Keratinocyte (primary cell): Measurements from ENCODE around the gene MAPKBP1. TPM values are rescaled to one million over a fixed set of nuclear protein-coding genes. Genes with fewer than 3 reads are reported as not detected.

Source experiments
- DNase-seq: peaks from one replicate; pipeline ENCODE4 v3.0.0-alpha.2; 2011; ENCODE audit warnings: low read depth, missing footprints, low spot score
- FAIRE-seq: peaks from 2 replicates; lab custom pipeline; 2011; peaks lifted over from hg19 to GRCh38; lab: Jason Lieb, UNC
- H2AFZ ChIP-seq: 2 replicates; pipeline ENCODE4 v1.6.0; 2012; ENCODE audit warnings: low read length, control low read depth, inconsistent platforms; ENCODE audit not compliant: control insufficient read depth
- H3K27ac ChIP-seq: 2 replicates; pipeline ENCODE4 v1.5.1; 2011; ENCODE audit warnings: low read length; ENCODE audit not compliant: control insufficient read depth, insufficient read depth
- H3K27me3 ChIP-seq: 3 replicates; pipeline ENCODE4 v1.6.0; 2011; ENCODE audit warnings: low read length; ENCODE audit not compliant: control insufficient read depth, insufficient read depth; ENCODE audit errors: extremely low read depth
- H3K36me3 ChIP-seq, 2 experiments: 2 replicates in 1 of 2; 3 replicates in 1 of 2; pipeline ENCODE4 v1.5.1; 2011; ENCODE audit warnings: low read length in 2 of 2, mild to moderate bottlenecking in 1 of 2; ENCODE audit not compliant: control insufficient read depth in 2 of 2, insufficient read depth in 2 of 2; ENCODE audit errors: extremely low read depth in 1 of 2
- H3K4me1 ChIP-seq: 3 replicates; pipeline ENCODE4 v1.5.1; 2011; ENCODE audit warnings: low read length; ENCODE audit not compliant: control insufficient read depth, insufficient read depth; ENCODE audit errors: extremely low read depth
- H3K4me2 ChIP-seq: 3 replicates; pipeline ENCODE4 v1.6.0; 2011; ENCODE audit warnings: low read depth, low read length; ENCODE audit not compliant: control insufficient read depth, insufficient read depth; ENCODE audit errors: extremely low read depth
- H3K4me3 ChIP-seq, 3 experiments: fragments of 200-600 bp in 1 of 3; sonication (generic) in 1 of 3; 2 replicates in 2 of 3; 3 replicates in 1 of 3; pipeline ENCODE4 v1.5.1; 2011 to 2016; ENCODE audit warnings: low read length in 3 of 3, mild to moderate bottlenecking in 3 of 3, control low read depth in 2 of 3, inconsistent platforms in 1 of 3, low read depth in 1 of 3, mixed read lengths in 1 of 3, mixed run types in 1 of 3, moderate library complexity in 1 of 3; ENCODE audit not compliant: control insufficient read depth in 2 of 3, insufficient read depth in 2 of 3; ENCODE audit errors: extremely low read depth in 1 of 3
- H3K79me2 ChIP-seq: 2 replicates; pipeline ENCODE4 v1.6.0; 2012; ENCODE audit warnings: low read length; ENCODE audit not compliant: control insufficient read depth, insufficient read depth
- H3K9ac ChIP-seq: 3 replicates; pipeline ENCODE4 v1.6.0; 2011; ENCODE audit warnings: low read length; ENCODE audit not compliant: control insufficient read depth, insufficient read depth; ENCODE audit errors: extremely low read depth
- H3K9me1 ChIP-seq: 3 replicates; pipeline ENCODE4 v1.6.0; 2011; ENCODE audit warnings: low read length; ENCODE audit not compliant: control insufficient read depth, insufficient read depth; ENCODE audit errors: extremely low read depth
- H3K9me3 ChIP-seq: 2 replicates; pipeline ENCODE4 v1.5.1; 2012; ENCODE audit warnings: low read depth, low read length; ENCODE audit not compliant: control insufficient read depth
- H4K20me1 ChIP-seq: 3 replicates; pipeline ENCODE4 v1.6.0; 2011; ENCODE audit warnings: low read length; ENCODE audit not compliant: control insufficient read depth, insufficient read depth; ENCODE audit errors: extremely low read depth
- EZH2 ChIP-seq: IDR thresholded peaks from one replicate; pipeline ENCODE4 v1.6.1; 2012; ENCODE audit warnings: inconsistent platforms, mild to moderate bottlenecking, low read length, moderate library complexity
- dilution Hi-C: fragments of 300-500 bp; cut with MboI; formaldehyde crosslinking; loops from one replicate; pipeline ENCODE4 v1.7.0; 2020; ENCODE audit warnings: low sequenced_read_pairs; ENCODE audit not compliant: extremely low pct_ligation_motif_present
- polyA plus RNA-seq, 5 experiments: library from polyadenylated mRNA; depleted of rRNA in 3 of 5; stranded (reverse) in 3 of 5; stranded (forward) in 1 of 5; unstranded in 1 of 5; fragments of >200 nt; gene quantifications; 1 replicate in 1 of 5; 2 replicates in 3 of 5; 3 replicates in 1 of 5; pipeline versions ENCODE4 v1.2.1 to v1.2.3, GENCODE V29; 2011 to 2012; ENCODE audit warnings: missing spikeins in 2 of 5, low read depth in 1 of 5, low replicate concordance in 1 of 5
- TF ChIP-seq, protein P1 (sequence below), 3 experiments: IDR thresholded peaks in 1 of 3; conservative IDR thresholded peaks in 1 of 3; optimal IDR thresholded peaks in 1 of 3; 2 replicates in 2 of 3; 3 replicates in 1 of 3; pipeline versions ENCODE3 to v1.5.1; 2011; ENCODE audit warnings: low read length in 3 of 3, mild to moderate bottlenecking in 3 of 3, moderate library complexity in 2 of 3, control low read depth in 1 of 3, inconsistent platforms in 1 of 3; ENCODE audit not compliant: insufficient read depth in 2 of 3; ENCODE audit errors: extremely low read depth in 1 of 3

MAPKBP1 gene
- polyA plus RNA-seq, 1 donor (not counting 4 experiments of a cell fraction or from before 2014, with no cell fraction given): 18.3 TPM

DNA sequence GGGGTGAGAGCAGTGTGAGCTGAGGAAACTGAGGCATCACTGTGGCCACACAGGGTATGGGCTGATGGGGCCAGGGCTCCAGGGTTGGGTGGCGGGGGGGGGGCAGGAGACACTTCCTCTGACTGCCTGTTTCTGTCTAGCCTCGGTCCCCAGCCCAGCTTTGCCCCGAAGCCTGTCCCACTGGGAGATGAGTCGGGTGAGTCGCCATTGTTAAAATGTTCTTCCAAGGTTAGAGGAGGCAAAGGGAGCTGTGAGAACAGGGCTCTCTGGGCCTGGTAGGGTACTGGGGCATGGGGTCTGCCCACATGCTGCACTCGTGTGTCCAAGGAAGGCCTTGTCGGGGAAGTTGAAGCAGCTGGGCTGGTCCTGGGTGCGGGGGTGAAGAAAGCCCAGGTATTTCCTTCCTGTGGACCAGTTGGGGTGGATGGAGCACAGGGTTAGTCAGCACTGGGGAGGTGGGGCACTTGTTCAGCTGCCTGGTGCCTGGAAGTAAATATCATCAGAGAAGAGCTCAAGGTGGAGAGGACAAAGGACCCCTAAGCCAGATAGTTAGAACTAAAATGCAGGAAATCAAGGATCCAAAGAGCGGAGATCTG lies 45.3 kb downstream of the MAPKBP1 start:
- FAIRE-seq: no peak
- peaks cover 76 to 90% of the 10 kb centered on the region in 2 experiments for H3K36me3 ChIP-seq
- dilution Hi-C loops: no loop called here

DNA sequence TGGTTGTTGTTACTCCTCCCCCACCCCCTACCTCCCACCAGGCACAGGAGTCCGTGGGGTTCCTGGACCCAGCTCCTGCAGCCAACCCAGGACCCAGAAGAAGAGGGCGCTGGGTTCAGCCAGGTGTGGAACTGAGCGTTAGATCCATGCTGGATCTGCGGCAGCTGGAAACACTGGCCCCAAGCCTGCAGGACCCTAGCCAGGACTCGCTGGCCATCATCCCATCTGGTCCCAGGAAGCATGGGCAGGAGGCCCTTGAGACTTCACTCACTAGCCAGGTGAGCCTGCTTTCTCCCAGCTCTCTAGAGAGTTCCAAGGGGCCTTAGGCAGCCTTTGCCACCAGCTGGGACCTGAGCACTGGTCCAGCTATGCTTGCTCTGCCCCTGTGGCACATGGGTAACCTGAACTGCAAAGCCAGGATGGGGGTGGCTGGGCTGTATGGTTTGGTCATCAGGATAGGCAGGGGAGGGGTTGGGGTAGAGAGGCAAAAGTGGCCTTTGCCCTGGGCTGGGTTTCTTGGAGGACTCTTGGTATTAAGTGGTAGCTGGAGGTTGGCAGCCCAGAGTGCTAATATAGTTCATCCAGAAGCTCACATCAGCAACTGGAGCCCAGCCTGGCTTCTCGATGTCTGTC lies 46.6 kb downstream of the MAPKBP1 start:
- H3K79me2 ChIP-seq: no peaks in the 10 kb centered on the region
- no peak for FAIRE-seq
- H3K36me3 ChIP-seq: peaks cover 69 to 86% of the 10 kb centered on the region in 2 experiments

More for the DNA sequence above, 45.3 kb downstream of the MAPKBP1 start:
- H3K4me2 ChIP-seq: no peak overlapping the region
- H2AFZ ChIP-seq: no peak overlapping the region
- no peak overlapping the region for H3K9ac ChIP-seq
- no peaks in the 10 kb centered on the region for H3K27me3 ChIP-seq
- H3K9me1 ChIP-seq: no peaks in the 10 kb centered on the region
- H3K4me1 ChIP-seq: no peaks in the 10 kb centered on the region
- no peak for DNase-seq
- H3K9me3 ChIP-seq: no peaks in the 10 kb centered on the region
- H3K79me2 ChIP-seq: peaks cover under 1% of the 10 kb centered on the region
- no peaks in the 10 kb centered on the region for H4K20me1 ChIP-seq
- no peak overlapping the region for H3K27ac ChIP-seq
- H3K4me3 ChIP-seq: no peak overlapping the region
- TF ChIP-seq, protein P1, sequence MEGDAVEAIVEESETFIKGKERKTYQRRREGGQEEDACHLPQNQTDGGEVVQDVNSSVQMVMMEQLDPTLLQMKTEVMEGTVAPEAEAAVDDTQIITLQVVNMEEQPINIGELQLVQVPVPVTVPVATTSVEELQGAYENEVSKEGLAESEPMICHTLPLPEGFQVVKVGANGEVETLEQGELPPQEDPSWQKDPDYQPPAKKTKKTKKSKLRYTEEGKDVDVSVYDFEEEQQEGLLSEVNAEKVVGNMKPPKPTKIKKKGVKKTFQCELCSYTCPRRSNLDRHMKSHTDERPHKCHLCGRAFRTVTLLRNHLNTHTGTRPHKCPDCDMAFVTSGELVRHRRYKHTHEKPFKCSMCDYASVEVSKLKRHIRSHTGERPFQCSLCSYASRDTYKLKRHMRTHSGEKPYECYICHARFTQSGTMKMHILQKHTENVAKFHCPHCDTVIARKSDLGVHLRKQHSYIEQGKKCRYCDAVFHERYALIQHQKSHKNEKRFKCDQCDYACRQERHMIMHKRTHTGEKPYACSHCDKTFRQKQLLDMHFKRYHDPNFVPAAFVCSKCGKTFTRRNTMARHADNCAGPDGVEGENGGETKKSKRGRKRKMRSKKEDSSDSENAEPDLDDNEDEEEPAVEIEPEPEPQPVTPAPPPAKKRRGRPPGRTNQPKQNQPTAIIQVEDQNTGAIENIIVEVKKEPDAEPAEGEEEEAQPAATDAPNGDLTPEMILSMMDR (optimal IDR thresholded peaks at IDR 0.05 in 1 of 3, IDR thresholded peaks at IDR 0.05 in 1 of 3, conservative IDR thresholded peaks at IDR 0.05 in 1 of 3; ENCODE audit: extremely low read depth in 1 of 3, insufficient read depth in 2 of 3, low read length in 3 of 3): no peak
- no peak for TF ChIP-seq EZH2

More for the DNA sequence above, 46.6 kb downstream of the MAPKBP1 start:
- no peak overlapping the region for H3K9ac ChIP-seq
- no peaks in the 10 kb centered on the region for H4K20me1 ChIP-seq
- H3K27me3 ChIP-seq: no peaks in the 10 kb centered on the region
- DNase-seq: no peak
- H3K9me1 ChIP-seq: no peaks in the 10 kb centered on the region
- TF ChIP-seq EZH2: no peak
- TF ChIP-seq, protein P1 (optimal IDR thresholded peaks at IDR 0.05 in 1 of 3, IDR thresholded peaks at IDR 0.05 in 1 of 3, conservative IDR thresholded peaks at IDR 0.05 in 1 of 3; ENCODE audit: extremely low read depth in 1 of 3, insufficient read depth in 2 of 3, low read length in 3 of 3): no peak
- dilution Hi-C loops: no loop called here
- no peaks in the 10 kb centered on the region for H3K9me3 ChIP-seq
- peaks cover 2% of the 10 kb centered on the region for H3K4me1 ChIP-seq
- H2AFZ ChIP-seq: no peak overlapping the region
- H3K4me2 ChIP-seq: no peak overlapping the region
- no peak overlapping the region for H3K27ac ChIP-seq
- H3K4me3 ChIP-seq: no peak overlapping the region
